Activated CD8-positive, alpha-beta memory T cell treated with anti-CD3 and anti-CD28 coated beads for 24 hours (primary cell): Measurements from ENCODE around the gene OXNAD1.

Experiments
- DNase-seq: peaks from one replicate; pipeline ENCODE4 v3.0.0-alpha.2; 2020

The OXNAD1 gene

GRCh38 chr3:16248556-16248955, 16.5 kb upstream of the OXNAD1 start:
- no peak for DNase-seq

GRCh38 chr3:16249336-16249735, 15.7 kb upstream of the OXNAD1 start:
- DNase-seq: no peak

DNA sequence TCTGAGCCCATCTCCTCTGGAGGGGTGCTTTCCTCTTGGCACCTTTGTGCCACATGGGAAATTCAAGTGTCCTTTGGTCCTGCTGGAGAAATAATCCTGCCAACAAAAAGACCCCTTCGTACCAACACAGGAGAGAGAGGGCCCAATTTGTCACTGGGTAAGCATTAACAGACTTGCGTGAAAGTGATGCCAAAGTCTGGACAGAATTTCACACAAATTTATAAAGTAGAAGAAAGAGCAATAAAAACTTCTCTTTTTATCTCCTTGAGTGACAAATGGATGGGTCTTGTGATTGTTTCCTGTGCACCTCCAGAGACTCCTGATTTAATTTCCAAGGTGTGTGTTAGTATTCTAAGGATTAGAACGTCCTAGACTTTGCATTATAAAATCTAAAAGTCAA, 15.1 kb upstream of the OXNAD1 start:
- DNase-seq: no peak

GRCh38 chr3:16251316-16252085, 13.5 kb upstream of the OXNAD1 start:
- DNase-seq: no peak

- DNase-seq: no peak
Measured at GRCh38 chr3:16252243-16252978, 12.6 kb upstream of the OXNAD1 start.

- no peak for DNase-seq
Measured at GRCh38 chr3:16252988-16253387, 12.0 kb upstream of the OXNAD1 start.

DNA sequence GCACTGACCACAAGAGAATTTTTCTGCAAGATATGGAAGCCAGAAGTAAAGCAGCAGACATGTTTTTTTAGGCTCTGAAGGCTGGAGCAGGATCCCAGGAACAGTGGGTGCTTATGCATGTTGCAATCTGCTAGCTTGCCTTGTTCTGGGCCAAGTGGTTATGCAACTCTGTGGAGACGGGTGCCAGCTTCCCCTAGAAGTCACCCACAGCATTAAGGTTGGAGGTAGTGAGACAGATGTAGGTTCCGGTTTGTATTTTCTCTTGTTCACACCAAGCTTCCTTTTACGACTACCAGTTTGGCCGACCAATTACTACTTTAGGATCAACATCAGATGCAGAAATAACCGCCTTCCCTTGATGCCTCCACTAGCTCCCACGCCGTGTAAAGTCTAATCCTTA, 11.4 kb upstream of the OXNAD1 start:
- no peak for DNase-seq

DNA sequence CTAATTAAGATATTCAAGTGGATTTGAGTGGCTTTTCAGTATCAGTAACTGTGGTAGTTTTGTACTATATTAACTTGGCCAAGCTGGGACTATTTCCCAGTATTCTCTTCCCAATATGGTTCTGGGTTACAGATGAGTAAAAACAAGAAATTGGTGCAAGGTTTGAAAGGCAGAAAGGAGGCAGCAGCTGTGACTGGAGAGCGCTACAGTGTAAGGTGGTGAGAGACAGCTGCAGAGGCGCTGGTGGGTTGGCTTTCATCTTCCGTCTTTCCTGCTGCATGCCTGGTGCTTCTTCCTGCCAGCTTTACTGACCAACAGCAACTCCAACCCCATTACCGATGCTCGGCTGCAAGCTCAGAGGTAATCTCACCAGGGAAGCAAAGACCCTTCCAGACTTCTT, 10.1 kb upstream of the OXNAD1 start:
- no peak for DNase-seq

- no peak for DNase-seq
Measured at GRCh38 chr3:16255326-16255725, 9.7 kb upstream of the OXNAD1 start.

GRCh38 chr3:16255726-16256125, 9.3 kb upstream of the OXNAD1 start:
- DNase-seq: no peak

DNA sequence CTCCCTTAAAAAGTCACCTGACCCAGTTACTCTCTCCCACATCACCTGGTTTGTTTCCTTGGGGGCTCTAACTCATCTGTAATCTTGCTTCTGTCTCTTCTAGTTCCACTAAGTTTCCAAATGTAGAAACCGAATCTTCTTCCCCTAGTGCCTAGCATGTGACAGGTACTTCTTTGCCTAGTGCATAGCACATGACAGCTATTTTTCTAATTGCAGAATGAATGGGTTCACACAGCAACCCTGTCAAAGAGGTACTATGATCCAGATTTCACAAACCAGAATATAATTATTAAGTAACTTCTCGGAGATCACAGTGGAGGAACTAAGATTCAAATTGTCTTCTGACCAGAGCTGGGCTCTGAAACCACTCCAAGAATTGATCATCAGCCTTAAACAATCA, 7.7 kb upstream of the OXNAD1 start:
- DNase-seq: no peak

DNA sequence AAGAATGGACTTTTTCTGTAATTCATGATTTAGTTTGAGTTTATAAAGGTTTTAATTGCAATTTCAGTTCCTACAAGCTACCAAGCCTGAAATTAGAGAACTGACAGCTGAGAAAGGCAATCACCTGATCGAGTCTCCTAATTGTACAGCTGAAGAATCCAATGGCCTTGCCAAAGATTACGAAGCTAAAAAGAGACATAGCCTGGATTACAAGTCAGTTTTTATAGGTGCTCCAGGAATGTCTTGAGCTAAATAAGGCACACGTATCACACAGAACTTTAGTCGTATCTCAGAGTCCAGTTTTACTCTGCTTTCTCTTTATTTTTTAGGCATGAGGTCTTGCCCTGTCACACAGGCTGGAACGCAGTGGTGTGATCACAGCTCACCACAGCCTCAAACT, 6.8 kb upstream of the OXNAD1 start:
- DNase-seq: no peak

GRCh38 chr3:16258866-16259265, 6.1 kb upstream of the OXNAD1 start:
- DNase-seq: no peak

GRCh38 chr3:16260046-16260445, 5.0 kb upstream of the OXNAD1 start:
- DNase-seq: no peak

DNA sequence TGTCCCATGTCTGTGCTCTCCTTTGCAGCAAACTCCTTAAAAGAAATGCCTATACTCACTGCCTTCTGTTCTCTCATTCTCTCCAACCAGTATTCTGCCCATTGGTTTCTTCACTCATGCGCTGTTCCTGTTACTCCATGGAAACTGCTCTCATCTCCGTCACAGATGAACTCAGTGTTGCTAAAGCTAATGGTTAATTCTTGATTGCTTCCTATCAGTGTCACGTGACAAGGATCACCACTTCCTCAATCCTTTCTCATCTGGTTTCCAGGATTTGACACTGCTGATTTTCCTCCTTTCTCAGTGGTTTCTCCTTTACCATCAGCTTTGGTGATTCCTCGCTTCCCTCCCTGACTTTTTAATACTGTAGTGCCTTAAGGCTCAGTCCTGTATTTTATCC, 2.8 kb upstream of the OXNAD1 start:
- DNase-seq: no peak

DNA sequence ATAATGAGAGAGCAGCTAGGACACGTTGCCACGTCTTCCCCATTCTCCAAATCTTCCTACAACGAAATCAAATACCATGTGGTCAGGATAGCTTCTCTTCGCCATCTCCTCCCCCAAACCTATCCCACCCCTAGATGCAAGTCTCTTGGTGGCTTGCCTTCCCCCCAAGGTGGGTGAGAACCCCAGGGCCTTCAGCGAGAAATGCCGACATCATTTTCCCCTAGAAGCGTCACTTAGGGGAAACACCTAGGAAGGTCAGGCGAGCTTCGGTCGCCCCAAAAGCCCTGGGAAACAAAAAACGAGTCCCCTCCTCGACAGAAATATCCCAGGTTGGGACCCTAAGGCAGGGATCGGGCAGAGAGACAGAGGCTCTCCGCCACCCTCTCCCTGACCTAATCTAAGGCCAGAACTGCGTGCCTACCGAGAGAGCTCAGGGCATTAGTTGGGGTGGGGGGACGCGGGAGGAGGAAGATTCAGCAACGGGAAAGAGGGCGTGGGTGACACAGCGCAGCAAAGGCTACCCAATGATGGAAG, 771 bp upstream of the OXNAD1 start:
- DNase-seq: no peak

- no peak for DNase-seq
Measured at GRCh38 chr3:16265455-16265786, 409 bp downstream of the OXNAD1 start.

DNA sequence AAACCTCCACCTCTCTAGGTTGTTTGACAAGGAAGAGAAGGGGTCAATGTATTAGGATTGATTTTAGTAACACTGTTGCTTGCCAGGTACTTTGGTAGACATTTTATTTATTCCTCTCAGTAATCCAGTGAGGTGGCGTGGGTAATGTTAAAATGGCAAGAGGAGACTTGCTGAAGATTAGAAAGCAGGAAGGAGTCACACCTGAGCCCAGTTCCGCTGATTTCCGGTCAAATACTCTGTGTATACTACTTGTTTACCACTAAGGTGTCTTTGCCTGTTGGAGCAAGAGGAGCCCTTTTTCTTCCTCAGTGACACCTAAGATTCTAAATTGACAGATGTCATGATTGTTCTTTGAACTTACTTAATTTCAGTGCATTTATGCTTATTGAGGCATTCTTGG, 1.7 kb downstream of the OXNAD1 start:
- DNase-seq: no peak

- DNase-seq: no peak
Measured at GRCh38 chr3:16270855-16271254, 5.8 kb downstream of the OXNAD1 start.

- DNase-seq: no peak
Measured at GRCh38 chr3:16272588-16272987, 7.6 kb downstream of the OXNAD1 start.

- DNase-seq: no peak
Measured at GRCh38 chr3:16273867-16274266, 8.9 kb downstream of the OXNAD1 start.

- DNase-seq: no peak
Measured at GRCh38 chr3:16277471-16277870, 12.5 kb downstream of the OXNAD1 start.

DNA sequence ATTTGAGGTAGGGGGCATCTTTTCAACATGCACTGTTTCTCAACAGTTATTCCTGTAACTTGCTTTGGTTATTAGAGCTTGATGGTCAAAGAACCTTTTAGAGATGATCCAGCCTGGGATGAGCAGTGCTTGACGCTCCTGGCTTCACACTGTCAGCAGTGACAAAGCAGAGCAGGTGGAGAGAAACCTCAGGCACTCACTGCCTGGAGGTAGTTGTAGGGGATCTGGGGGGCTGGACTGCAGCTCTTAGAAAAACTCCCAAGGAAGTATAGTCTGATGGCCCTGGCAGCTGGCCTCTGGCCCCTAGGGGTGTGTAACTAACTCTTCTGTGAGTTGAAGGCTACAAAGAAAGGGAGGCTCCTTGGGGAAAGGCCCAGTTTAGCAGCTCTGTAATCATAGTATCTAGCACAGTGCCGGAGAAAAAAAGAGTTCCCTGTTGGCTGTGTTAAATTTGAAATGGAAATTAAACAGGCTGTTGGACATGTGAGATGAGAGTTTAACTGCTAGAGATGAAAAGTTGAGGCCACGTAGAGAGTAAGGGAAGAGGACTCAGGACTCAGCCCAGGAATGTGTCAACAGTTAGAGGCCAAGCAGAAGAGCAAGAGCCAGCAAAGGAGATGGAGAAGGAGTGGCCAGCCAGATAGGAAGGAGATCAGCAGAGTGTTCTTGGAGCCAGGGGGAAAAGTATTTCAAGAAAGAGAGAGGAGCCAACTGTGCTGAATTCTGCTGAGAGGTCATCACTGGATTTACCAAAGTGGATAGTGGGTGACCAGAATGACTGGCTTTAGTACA, 14.2 kb downstream of the OXNAD1 start:
- DNase-seq: no peak

GRCh38 chr3:16280671-16281070, 15.7 kb downstream of the OXNAD1 start:
- DNase-seq: no peak
